ENCODE data around the gene MDK.

The MDK gene

GRCh38 chr11:46348566-46349401 is 32.7 kb upstream of the MDK start:
- DNase-seq = no peak

GRCh38 chr11:46350695-46351094 is 30.8 kb upstream of the MDK start:
- DNase-seq = no peak

- no peak for DNase-seq
Observed at GRCh38 chr11:46351148-46351547, 30.3 kb upstream of the MDK start.

GRCh38 chr11:46351606-46352005 is 29.9 kb upstream of the MDK start:
- no peak for DNase-seq

GRCh38 chr11:46352063-46352841 is 29.2 kb upstream of the MDK start:
- DNase-seq = no peak

GRCh38 chr11:46353698-46354097 is 27.8 kb upstream of the MDK start:
- DNase-seq = no peak

- DNase-seq = no peak
Observed at GRCh38 chr11:46356924-46357482, 24.5 kb upstream of the MDK start.

- no peak for DNase-seq
Observed at GRCh38 chr11:46357483-46357936, 24.0 kb upstream of the MDK start.

GRCh38 chr11:46359953-46360352 is 21.5 kb upstream of the MDK start:
- DNase-seq = no peak

GRCh38 chr11:46360878-46361277 is 20.6 kb upstream of the MDK start:
- no peak for DNase-seq

GRCh38 chr11:46361283-46362155 is 19.9 kb upstream of the MDK start:
- DNase-seq = peak; percentile 49

GRCh38 chr11:46362156-46363030 is 19.1 kb upstream of the MDK start:
- DNase-seq = no peak

- no peak for DNase-seq
Observed at GRCh38 chr11:46363031-46363407, 18.4 kb upstream of the MDK start.

GRCh38 chr11:46363455-46364005 is 17.9 kb upstream of the MDK start:
- DNase-seq = no peak

- DNase-seq = no peak
Observed at GRCh38 chr11:46364056-46364455, 17.4 kb upstream of the MDK start.

GRCh38 chr11:46364791-46365190 is 16.7 kb upstream of the MDK start:
- no peak for DNase-seq

GRCh38 chr11:46366260-46366659 is 15.2 kb upstream of the MDK start:
- no peak for DNase-seq

- no peak for DNase-seq
Observed at GRCh38 chr11:46366661-46367161, 14.8 kb upstream of the MDK start.

GRCh38 chr11:46367244-46367915 is 14.1 kb upstream of the MDK start:
- no peak for DNase-seq

GRCh38 chr11:46367916-46368267 is 13.6 kb upstream of the MDK start:
- DNase-seq = no peak
